A549 (cell line): ENCODE results near the gene CACNA1S. TPM values are rescaled to one million over a fixed set of nuclear protein-coding genes. Genes with fewer than 3 reads are reported as not detected.
A peak's percentile ranks its signal among the peaks of the same experiment; 100 is the strongest.

Experiments
- ATAC-seq, 2 experiments: fragments of 200-7000 bp in 1 of 2; fragments of >200 bp in 1 of 2; cut with Nextera tagmentation in 1 of 2; cut with Tn5 transposase in 1 of 2; 3 replicates each; pipeline versions ENCODE4 v1.8.0 to v1.9.1; 2018 to 2020; ENCODE audit warnings: mild to moderate bottlenecking in 1 of 2, moderate library complexity in 1 of 2
- CTCF ChIA-PET: fragments of 300-600 bp; sonication (Branson Sonifier 250); formaldehyde crosslinking; extraction: SDS; loops from one replicate; lab custom pipeline; 2021; ENCODE audit warnings: antibody characterized with exemption, inconsistent platforms; lab: Yijun Ruan, JAX
- POLR2A ChIA-PET: fragments of 350-600 bp; formaldehyde crosslinking; extraction: SDS; loops from one replicate; lab custom pipeline; 2021; ENCODE audit warnings: antibody characterized with exemption, inconsistent platforms; lab: Yijun Ruan, JAX
- DNase-seq, 2 experiments: peaks; one replicate each; pipeline versions ENCODE4 v3.0.0 to v3.0.0-alpha.2; 2011 to 2016; ENCODE audit warnings: low read depth in 1 of 2, low spot score in 1 of 2
- FAIRE-seq: peaks from 2 replicates; lab custom pipeline; 2011; peaks lifted over from hg19 to GRCh38; lab: Jason Lieb, UNC
- H3K27ac ChIP-seq, 2 experiments: fragments of >200 bp; sonication (Bioruptor Twin); formaldehyde crosslinking; 3 replicates each; pipeline ENCODE4 v1.5.1; 2016 to 2017
- H3K4me1 ChIP-seq: fragments of >200 bp; sonication (Bioruptor Twin); formaldehyde crosslinking; 3 replicates; pipeline ENCODE4 v1.6.1; 2016
- H3K4me2 ChIP-seq: fragments of >200 bp; sonication (Bioruptor Twin); formaldehyde crosslinking; 3 replicates; pipeline ENCODE4 v1.6.1; 2016
- H3K4me3 ChIP-seq: fragments of >200 bp; sonication (Bioruptor Twin); formaldehyde crosslinking; 3 replicates; pipeline ENCODE4 v1.5.1; 2016
- H3K9me3 ChIP-seq: fragments of >200 bp; sonication (Bioruptor Twin); formaldehyde crosslinking; 3 replicates; pipeline ENCODE4 v1.6.1; 2016
- BCL3 ChIP-seq: fragments of >200 bp; sonication (Bioruptor Twin); formaldehyde crosslinking; IDR thresholded peaks from 3 replicates; pipeline ENCODE4 v1.6.1; 2016
- CBX2 ChIP-seq: fragments of 200-600 bp; sonication (generic); IDR thresholded peaks from 2 replicates; pipeline ENCODE4 v1.6.1; 2016; ENCODE audit warnings: low read depth, mild to moderate bottlenecking, borderline replicate concordance
- CHD4 ChIP-seq: fragments of 200-600 bp; sonication (generic); IDR thresholded peaks from 2 replicates; pipeline ENCODE4 v1.6.1; 2016; ENCODE audit warnings: antibody characterized with exemption, mild to moderate bottlenecking, borderline replicate concordance
- CTCF ChIP-seq: fragments of >200 bp; sonication (Bioruptor Twin); formaldehyde crosslinking; IDR thresholded peaks from 3 replicates; pipeline ENCODE4 v1.5.1; 2016
- EHF ChIP-seq: fragments of 250-450 bp; sonication (Bioruptor Pico); IDR thresholded peaks from 2 replicates; pipeline ENCODE4 v1.5.0; 2020; ENCODE audit warnings: mild to moderate bottlenecking
- EHMT2 ChIP-seq: fragments of 200-600 bp; sonication (generic); IDR thresholded peaks from 2 replicates; pipeline ENCODE4 v1.6.1; 2016; ENCODE audit warnings: antibody characterized with exemption, low read depth, mild to moderate bottlenecking, moderate library complexity
- EP300 ChIP-seq, 2 experiments: fragments of >200 bp; sonication (Bioruptor Twin); formaldehyde crosslinking; IDR thresholded peaks; 2 replicates in 1 of 2; 3 replicates in 1 of 2; pipeline ENCODE4 v1.6.1; 2016 to 2017
- ESRRA ChIP-seq: fragments of 150-350 bp; IDR thresholded peaks from 2 replicates; pipeline ENCODE4 v1.6.1; 2014; ENCODE audit warnings: mild to moderate bottlenecking, low read length, borderline replicate concordance
- FOSL2 ChIP-seq, 2 experiments: fragments of 450-650 bp in 1 of 2; fragments of >200 bp in 1 of 2; sonication (Bioruptor Twin) in 1 of 2; formaldehyde crosslinking; IDR thresholded peaks; 2 replicates each; pipeline versions ENCODE4 v1.5.0 to v1.6.1; 2016 to 2020; ENCODE audit warnings: mild to moderate bottlenecking in 1 of 2, moderate library complexity in 1 of 2
- FOXS1 ChIP-seq: fragments of 250-450 bp; sonication (Bioruptor Pico); IDR thresholded peaks from 2 replicates; pipeline ENCODE4 v1.5.0; 2020; ENCODE audit warnings: mild to moderate bottlenecking, moderate library complexity
- GATA3 ChIP-seq: IDR thresholded peaks from 2 replicates; pipeline ENCODE4 v1.6.1; 2012; ENCODE audit warnings: borderline replicate concordance
- HDAC2 ChIP-seq: fragments of 200-600 bp; sonication (generic); IDR thresholded peaks from 2 replicates; pipeline ENCODE4 v1.6.1; 2016
- JUN ChIP-seq, 2 experiments: fragments of >200 bp; sonication (Bioruptor Twin); formaldehyde crosslinking; IDR thresholded peaks; 2 replicates in 1 of 2; 3 replicates in 1 of 2; pipeline ENCODE4 v1.6.1; 2016 to 2017
- KDM1A ChIP-seq: fragments of 200-600 bp; sonication (generic); IDR thresholded peaks from 2 replicates; pipeline ENCODE4 v1.6.1; 2016; ENCODE audit warnings: low read depth, mild to moderate bottlenecking
- MAFK ChIP-seq: fragments of 450-650 bp; IDR thresholded peaks from 2 replicates; pipeline ENCODE4 v1.6.1; 2014; ENCODE audit not compliant: partially characterized antibody
- MAZ ChIP-seq: fragments of 150-350 bp; IDR thresholded peaks from 2 replicates; pipeline ENCODE4 v1.6.1; 2014; ENCODE audit warnings: antibody characterized with exemption, low read depth, low read length, borderline replicate concordance
- NFE2L2 ChIP-seq: fragments of 150-350 bp; conservative IDR thresholded peaks from 2 replicates; pipeline ENCODE4 v1.6.1; 2014; ENCODE audit warnings: low read length
- NR3C1 ChIP-seq: fragments of >200 bp; sonication (Bioruptor Twin); formaldehyde crosslinking; IDR thresholded peaks from 3 replicates; pipeline ENCODE4 v1.6.1; 2017
- PBX3 ChIP-seq: IDR thresholded peaks from 2 replicates; pipeline ENCODE4 v1.6.1; 2012
- PHF8 ChIP-seq: fragments of 200-600 bp; sonication (generic); IDR thresholded peaks from 2 replicates; pipeline ENCODE4 v1.6.1; 2016; ENCODE audit warnings: low read depth, mild to moderate bottlenecking, antibody characterized with exemption, moderate library complexity, borderline replicate concordance
- POLR2A ChIP-seq: IDR thresholded peaks from 2 replicates; pipeline ENCODE4 v1.6.1; 2012; ENCODE audit warnings: mild to moderate bottlenecking, low read length
- RAD21 ChIP-seq, 2 experiments: fragments of >200 bp in 1 of 2; sonication (Bioruptor Twin) in 1 of 2; formaldehyde crosslinking in 1 of 2; IDR thresholded peaks in 1 of 2; conservative IDR thresholded peaks in 1 of 2; 2 replicates in 1 of 2; 3 replicates in 1 of 2; pipeline ENCODE4 v1.6.1; 2012 to 2018; ENCODE audit warnings: inconsistent platforms in 1 of 2
- RARB ChIP-seq: fragments of 250-450 bp; sonication (Bioruptor Pico); IDR thresholded peaks from 2 replicates; pipeline ENCODE4 v1.8.0; 2021; ENCODE audit warnings: mild to moderate bottlenecking, moderate library complexity
- RNF2 ChIP-seq: fragments of 200-600 bp; sonication (generic); IDR thresholded peaks from 2 replicates; pipeline ENCODE4 v1.6.1; 2016; ENCODE audit warnings: low read depth, mild to moderate bottlenecking, antibody characterized with exemption, moderate library complexity, borderline replicate concordance
- TFCP2L1 ChIP-seq: fragments of 250-450 bp; sonication (Bioruptor Pico); IDR thresholded peaks from 2 replicates; pipeline ENCODE4 v1.5.0; 2021; ENCODE audit warnings: mild to moderate bottlenecking
- TP53 ChIP-seq: fragments of 250-450 bp; sonication (Bioruptor Pico); IDR thresholded peaks from 2 replicates; pipeline ENCODE4 v1.5.0; 2021; ENCODE audit warnings: mild to moderate bottlenecking, moderate library complexity
- USF2 ChIP-seq: fragments of 450-650 bp; IDR thresholded peaks from 2 replicates; pipeline ENCODE4 v1.6.1; 2014; ENCODE audit warnings: antibody characterized with exemption
- WGBS: methylation state at CpG from one replicate; pipeline ENCODE4 v1.1.6; 2017; ENCODE audit errors: missing lambda C conversion rate; 5-methylcytosine and 5-hydroxymethylcytosine counted together
- polyA plus RNA-seq, 4 experiments: library from polyadenylated mRNA; depleted of rRNA in 3 of 4; stranded (reverse); fragments of >200 nt; fragmentation: RNase III in 1 of 4; extraction: RNeasy Plus Mini Kit Qiagen cat#74134 plus additional on column Dnase treatment in 1 of 4; gene quantifications; 2 replicates in 3 of 4; 3 replicates in 1 of 4; pipeline ENCODE4 v1.2.3, GENCODE V29; 2011 to 2017
- TF ChIP-seq, protein P1 (sequence below): IDR thresholded peaks from 2 replicates; pipeline ENCODE4 v1.6.1; 2012
- TF ChIP-seq, protein P2 (sequence below): fragments of 250-450 bp; sonication (Bioruptor Pico); IDR thresholded peaks from 2 replicates; pipeline ENCODE4 v1.5.0; 2020; ENCODE audit warnings: low read depth, mild to moderate bottlenecking, moderate library complexity
- TF ChIP-seq, protein P3 (sequence below): fragments of >200 bp; sonication (Bioruptor Twin); formaldehyde crosslinking; IDR thresholded peaks from 2 replicates; pipeline ENCODE4 v1.6.1; 2016

Gene CACNA1S
- polyA plus RNA-seq, 2 of the 4 experiments (the other 2 are of a cell fraction): 0.01 TPM; not detected in 1

DNA sequence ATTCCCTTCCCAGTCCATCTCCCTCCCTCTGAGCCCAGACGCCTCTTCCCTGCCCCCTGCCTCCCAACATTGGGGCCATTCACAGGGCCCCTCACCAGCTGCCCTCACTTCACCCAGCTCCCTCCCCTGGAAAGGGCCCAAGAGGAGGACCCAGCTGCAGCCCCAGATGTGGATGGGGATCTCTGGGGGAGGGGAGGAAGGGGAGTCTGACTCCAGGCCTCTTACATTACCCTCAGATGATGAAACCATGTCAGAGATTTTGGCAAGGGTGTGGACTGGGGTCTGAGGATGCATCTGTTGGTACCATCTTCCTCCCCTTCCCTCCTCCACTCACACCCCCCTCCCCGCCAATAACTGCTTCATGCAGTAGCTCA, 87.6 kb downstream of the CACNA1S start:
- WGBS: 97% methylated on average over 2 of the region's 2 CpGs
- ChIA-PET CTCF (interaction anchor here (1.2 to 8.0 kb wide), 8 partner anchors 9 to 134 kb away, joined by 3 to 94 read pairs (median 8); no protein-coding TSS in a partner anchor), POLR2A (no interaction called here)
- H3K4me3 ChIP-seq: no peak overlapping the region
- no peak for ATAC-seq
- FAIRE-seq: no peak
- no peak for TF ChIP-seq KDM1A
- no peak for TF ChIP-seq PHF8
- no peak for TF ChIP-seq TP53 (CRISPR knock-in tag)
- TF ChIP-seq PBX3: no peak
- TF ChIP-seq FOXS1: no peak
- TF ChIP-seq, protein P1, sequence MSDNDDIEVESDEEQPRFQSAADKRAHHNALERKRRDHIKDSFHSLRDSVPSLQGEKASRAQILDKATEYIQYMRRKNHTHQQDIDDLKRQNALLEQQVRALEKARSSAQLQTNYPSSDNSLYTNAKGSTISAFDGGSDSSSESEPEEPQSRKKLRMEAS: no peak
- TF ChIP-seq CBX2: no peak
- TF ChIP-seq ESRRA: no peak
- TF ChIP-seq BCL3: no peak
- TF ChIP-seq EHMT2: no peak
- no peak for TF ChIP-seq CTCF
- TF ChIP-seq NR3C1: no peak
- no peak for TF ChIP-seq POLR2A
- TF ChIP-seq RNF2: no peak
- no peak for TF ChIP-seq GATA3
- H3K9me3 ChIP-seq: no peaks in the 10 kb centered on the region
- H3K4me2 ChIP-seq: no peak overlapping the region; the same call in 2 of the 3 replicates
- H3K4me1 ChIP-seq: peaks cover 53% of the 10 kb centered on the region
- peak overlapping the region in 1 of 2 experiments; percentile 40; a peak in 1 of 6 replicates for H3K27ac ChIP-seq
- no peak for DNase-seq

- 54% methylated on average over 17 of the region's 17 CpGs for WGBS
Measured at GRCh38 chr1:201023920-201024624, 88.2 kb downstream of the CACNA1S start.

More at GRCh38 chr1:201023920-201024624, 88.2 kb downstream of the CACNA1S start:
- Histone ChIP-seq H3K4me2 (peak overlapping the region; percentile 97), H3K9me3 (no peaks in the 10 kb centered on the region), H3K4me3 (no peak overlapping the region), H3K27ac (peak overlapping the region; percentile 7 to 96; a peak in 4 of 6 replicates), H3K4me1 (peaks cover 58% of the 10 kb centered on the region)
- POLR2A ChIA-PET: no interaction called here
- ATAC-seq (no peak), DNase-seq (no peak), FAIRE-seq (no peak)
- TF ChIP-seq, protein P2, sequence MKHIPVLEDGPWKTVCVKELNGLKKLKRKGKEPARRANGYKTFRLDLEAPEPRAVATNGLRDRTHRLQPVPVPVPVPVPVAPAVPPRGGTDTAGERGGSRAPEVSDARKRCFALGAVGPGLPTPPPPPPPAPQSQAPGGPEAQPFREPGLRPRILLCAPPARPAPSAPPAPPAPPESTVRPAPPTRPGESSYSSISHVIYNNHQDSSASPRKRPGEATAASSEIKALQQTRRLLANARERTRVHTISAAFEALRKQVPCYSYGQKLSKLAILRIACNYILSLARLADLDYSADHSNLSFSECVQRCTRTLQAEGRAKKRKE (CRISPR knock-in tag): no peak
- TF ChIP-seq HDAC2: no peak
- no peak for TF ChIP-seq ESRRA
- no peak for TF ChIP-seq NR3C1
- TF ChIP-seq JUN (IDR thresholded peaks at IDR 0.05): no peak
- no peak for TF ChIP-seq MAFK
- no peak for TF ChIP-seq FOSL2 (IDR thresholded peaks at IDR 0.05)
- no peak for TF ChIP-seq FOSL2 (CRISPR knock-in tag; IDR thresholded peaks at IDR 0.05)
- TF ChIP-seq KDM1A: no peak
- TF ChIP-seq EP300 (IDR thresholded peaks at IDR 0.05): no peak
- no peak for TF ChIP-seq CHD4
- TF ChIP-seq RAD21 (conservative IDR thresholded peaks at IDR 0.05 in 1 of 2, IDR thresholded peaks at IDR 0.05 in 1 of 2): no peak
- TF ChIP-seq MAZ: no peak
- TF ChIP-seq NFE2L2: no peak
- no peak for TF ChIP-seq USF2
- TF ChIP-seq, protein P3, sequence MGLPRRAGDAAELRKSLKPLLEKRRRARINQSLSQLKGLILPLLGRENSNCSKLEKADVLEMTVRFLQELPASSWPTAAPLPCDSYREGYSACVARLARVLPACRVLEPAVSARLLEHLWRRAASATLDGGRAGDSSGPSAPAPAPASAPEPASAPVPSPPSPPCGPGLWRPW: no peak
- no peak for TF ChIP-seq EHF
- TF ChIP-seq TFCP2L1 (CRISPR knock-in tag): no peak
- TF ChIP-seq RARB (CRISPR knock-in tag): no peak
- CTCF ChIA-PET: interaction anchor here (1.2 to 8.0 kb wide), 5 partner anchors 8 to 133 kb away, joined by 3 to 94 read pairs (median 12); no protein-coding TSS in a partner anchor
